Measurements from ENCODE around the gene ASZ1.

The ASZ1 gene

GRCh38 chr7:117333168-117333567 is 94.1 kb downstream of the ASZ1 start:
- no peak for DNase-seq

- DNase-seq = no peak
Observed at GRCh38 chr7:117332031-117332430, 95.3 kb downstream of the ASZ1 start.

- no peak for DNase-seq
Observed at GRCh38 chr7:117325836-117326235, 101.5 kb downstream of the ASZ1 start.

- DNase-seq = no peak
Observed at GRCh38 chr7:117324960-117325359, 102.3 kb downstream of the ASZ1 start.

- DNase-seq = no peak
Observed at GRCh38 chr7:117323851-117324711, 103.2 kb downstream of the ASZ1 start.

GRCh38 chr7:117323305-117323850 is 103.9 kb downstream of the ASZ1 start:
- no peak for DNase-seq

GRCh38 chr7:117322741-117323304 is 104.5 kb downstream of the ASZ1 start, which contains the start of gene WNT2:
Gene WNT2, minus strand, starts transcription at chr7:117323058. Its CDS starts 69 bp downstream, at chr7:117322989.
- DNase-seq = no peak

GRCh38 chr7:117320523-117320922 is 106.8 kb downstream of the ASZ1 start:
- no peak for DNase-seq

- DNase-seq = no peak
Observed at GRCh38 chr7:117319181-117319580, 108.1 kb downstream of the ASZ1 start.

- no peak for DNase-seq
Observed at GRCh38 chr7:117313582-117313981, 113.7 kb downstream of the ASZ1 start.

Measured in NCI-H2081 treated with DMSO at 0.1 percent for 48 hours (cell line).